Tibial artery (tissue), 4 donors: Measurements from ENCODE around the gene TAGLN2.

ENCODE experiments used
- DNase-seq, 2 donors: peaks; one replicate each; pipeline ENCODE4 v3.0.0-alpha.2; 2019
- H3K27ac ChIP-seq, 2 donors: fragments of 200-600 bp; sonication (generic) in 1 of 2; 1 replicate in 1 of 2; 2 replicates in 1 of 2; pipeline ENCODE4 v1.5.1; 2018 to 2019; ENCODE audit warnings: mild to moderate bottlenecking in 1 of 2
- H3K27me3 ChIP-seq, 2 donors: fragments of 200-600 bp; sonication (generic) in 1 of 2; one replicate each; pipeline versions ENCODE4 v1.5.1 to v1.6.0; 2016 to 2019
- H3K36me3 ChIP-seq, 3 donors: fragments of 200-600 bp; sonication (generic) in 2 of 3; one replicate each; pipeline ENCODE4 v1.5.1; 2016 to 2019; ENCODE audit warnings: mild to moderate bottlenecking in 2 of 3
- H3K4me1 ChIP-seq, 4 donors: fragments of 200-600 bp; sonication (generic) in 2 of 4; 1 replicate in 3 of 4; 2 replicates in 1 of 4; pipeline ENCODE4 v1.5.1; 2016 to 2019
- H3K4me3 ChIP-seq, 2 donors: fragments of 200-600 bp; sonication (generic) in 1 of 2; 1 replicate in 1 of 2; 2 replicates in 1 of 2; pipeline ENCODE4 v1.5.1; 2018 to 2019; ENCODE audit warnings: mild to moderate bottlenecking in 2 of 2
- H3K9me3 ChIP-seq, 3 donors: fragments of 200-600 bp; sonication (generic) in 1 of 3; one replicate each; pipeline ENCODE4 v1.5.1; 2016 to 2019
- CTCF ChIP-seq, 2 experiments: fragments of 200-600 bp in 1 of 2; fragments of 450-650 bp in 1 of 2; IDR thresholded peaks; one replicate each; pipeline ENCODE4 v1.5.1; 2017 to 2019; ENCODE audit warnings: antibody characterized with exemption in 2 of 2, mild to moderate bottlenecking in 1 of 2, moderate library complexity in 1 of 2
- intact Hi-C: fragments of 100-400 bp; cut with DNase I; formaldehyde crosslinking; loops from one replicate; pipeline ENCODE4 v1.15.0; 2023; ENCODE audit warnings: low total_unique reads

Gene TAGLN2

DNA sequence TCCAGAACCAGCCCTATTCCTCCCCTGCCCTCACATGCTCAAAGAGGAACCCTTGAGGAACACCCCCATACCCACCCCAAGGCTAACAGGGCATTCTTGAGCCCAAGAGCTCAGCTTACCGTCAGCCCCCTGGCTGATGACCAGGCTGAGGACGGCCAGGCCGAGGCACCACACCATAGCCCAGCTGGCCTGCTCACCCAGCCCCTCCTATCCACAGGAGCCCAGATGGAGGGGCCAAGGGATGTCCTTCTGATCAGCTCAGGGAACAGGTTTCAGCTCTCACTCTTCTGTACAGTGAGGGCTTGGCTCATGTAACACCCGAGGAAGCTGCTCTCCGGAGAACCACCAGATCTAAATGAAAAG, 18.0 kb upstream of the TAGLN2 start:
- intact Hi-C loops, result no loop called here
- peak in 1 of 2 donors; percentile 24 for DNase-seq

GRCh38 chr1:159942632-159943277, 17.4 kb upstream of the TAGLN2 start:
- Histone ChIP-seq H3K36me3 (no peaks in the 10 kb centered on the region), H3K9me3 (no peaks in the 10 kb centered on the region), H3K27ac (no peak overlapping the region), H3K4me1 (peaks cover 0 to 16% (median 12%) of the 10 kb centered on the region in 4 donors), H3K27me3 (peaks cover 0 to 56% of the 10 kb centered on the region in 2 donors), H3K4me3 (no peak overlapping the region)
- intact Hi-C loops, result no loop called here
- no peak for TF ChIP-seq CTCF (IDR thresholded peaks at IDR 0.05)
- peak in 1 of 2 donors; percentile 52 for DNase-seq

More for the DNA sequence above, 18.0 kb upstream of the TAGLN2 start:
- Histone ChIP-seq H3K4me3 (no peak overlapping the region), H3K9me3 (no peaks in the 10 kb centered on the region), H3K36me3 (no peaks in the 10 kb centered on the region), H3K4me1 (peaks cover 0 to 16% (median 12%) of the 10 kb centered on the region in 4 donors), H3K27me3 (peaks cover 0 to 51% of the 10 kb centered on the region in 2 donors), H3K27ac (no peak overlapping the region)
- no peak for TF ChIP-seq CTCF (IDR thresholded peaks at IDR 0.05)

DNA sequence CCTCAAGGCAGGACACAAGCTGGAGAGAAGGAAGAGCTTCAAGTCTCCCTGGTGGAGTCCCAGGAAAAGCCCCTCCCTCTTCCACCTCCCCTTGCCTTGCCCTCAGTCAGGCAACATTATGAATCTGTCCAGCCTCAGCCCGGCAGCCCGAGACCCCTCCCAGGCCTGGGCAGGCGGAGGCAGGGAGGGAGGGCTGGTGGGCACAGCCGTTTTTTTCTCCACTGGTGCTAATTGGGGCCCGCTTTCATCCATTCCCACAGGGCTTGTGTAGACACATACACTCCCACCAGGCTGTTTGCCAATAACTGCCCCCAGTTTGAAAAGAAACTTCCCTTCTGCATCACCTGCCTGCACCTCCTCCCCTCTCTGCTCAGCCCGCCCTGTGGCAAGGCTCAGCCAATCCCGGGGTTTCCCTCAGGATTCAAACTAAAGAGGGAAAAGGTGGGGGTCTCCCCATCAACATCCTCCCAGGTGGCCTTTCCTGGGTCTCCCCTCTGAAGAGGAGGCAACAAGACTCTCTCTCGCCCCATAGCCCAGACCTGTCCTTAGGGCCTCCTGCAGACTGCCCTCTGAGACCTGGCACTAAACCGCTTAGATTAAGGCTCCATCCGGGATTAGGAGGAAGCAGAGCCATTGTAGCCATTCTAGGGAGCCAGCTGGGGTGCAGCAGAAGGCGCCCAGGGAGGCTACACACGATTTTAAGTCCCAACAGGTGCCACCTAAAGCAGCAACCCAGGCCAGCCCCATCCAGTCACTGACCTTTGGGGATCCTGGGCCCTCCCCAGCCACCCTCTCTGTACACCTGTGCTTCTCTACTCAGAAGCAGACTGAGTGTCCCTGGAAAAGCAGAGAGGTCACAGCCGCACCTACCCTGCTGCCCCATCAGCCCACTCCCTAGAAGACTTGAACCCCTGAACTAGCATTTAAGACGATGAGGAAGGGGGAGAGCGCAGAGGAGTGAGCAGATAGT, 16.6 kb upstream of the TAGLN2 start:
- Histone ChIP-seq H3K4me1 (peaks cover 0 to 16% (median 12%) of the 10 kb centered on the region in 4 donors), H3K36me3 (no peaks in the 10 kb centered on the region), H3K27ac (no peak overlapping the region), H3K27me3 (peaks cover 0 to 65% of the 10 kb centered on the region in 2 donors), H3K9me3 (no peaks in the 10 kb centered on the region), H3K4me3 (no peak overlapping the region)
- intact Hi-C loops, result no loop called here
- no peak for TF ChIP-seq CTCF (IDR thresholded peaks at IDR 0.05)
- peak in 1 of 2 donors; percentile 51 for DNase-seq

DNA sequence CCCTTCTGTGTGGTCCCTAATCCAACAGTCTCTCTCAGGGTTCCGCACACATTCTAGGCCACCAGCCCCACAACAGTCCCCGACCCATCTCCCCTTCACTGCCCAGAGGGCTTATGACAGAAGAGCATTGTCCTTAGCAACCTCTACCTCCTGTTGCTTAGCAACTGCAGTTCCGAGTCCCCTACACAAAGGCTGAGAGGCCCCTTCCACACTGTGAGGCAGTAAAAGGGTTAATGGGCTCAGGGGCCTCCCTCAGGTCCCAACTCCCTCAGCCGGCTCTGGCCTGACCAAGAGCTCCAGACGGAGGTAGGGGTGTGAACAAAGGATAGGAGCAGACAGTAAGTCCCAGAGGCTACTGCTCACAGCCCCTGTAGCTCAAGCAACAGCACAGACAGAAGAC, 15.8 kb upstream of the TAGLN2 start:
- H3K9me3 ChIP-seq, result no peaks in the 10 kb centered on the region
- H3K36me3 ChIP-seq, result no peaks in the 10 kb centered on the region
- peaks cover 0 to 23% (median 15%) of the 10 kb centered on the region in 4 donors for H3K4me1 ChIP-seq
- no peak overlapping the region for H3K27ac ChIP-seq
- H3K4me3 ChIP-seq, result no peak overlapping the region
- TF ChIP-seq CTCF (IDR thresholded peaks at IDR 0.05), result no peak
- intact Hi-C loops, result no loop called here
- H3K27me3 ChIP-seq, result peaks cover 0 to 69% of the 10 kb centered on the region in 2 donors
- DNase-seq, result no peak

DNA sequence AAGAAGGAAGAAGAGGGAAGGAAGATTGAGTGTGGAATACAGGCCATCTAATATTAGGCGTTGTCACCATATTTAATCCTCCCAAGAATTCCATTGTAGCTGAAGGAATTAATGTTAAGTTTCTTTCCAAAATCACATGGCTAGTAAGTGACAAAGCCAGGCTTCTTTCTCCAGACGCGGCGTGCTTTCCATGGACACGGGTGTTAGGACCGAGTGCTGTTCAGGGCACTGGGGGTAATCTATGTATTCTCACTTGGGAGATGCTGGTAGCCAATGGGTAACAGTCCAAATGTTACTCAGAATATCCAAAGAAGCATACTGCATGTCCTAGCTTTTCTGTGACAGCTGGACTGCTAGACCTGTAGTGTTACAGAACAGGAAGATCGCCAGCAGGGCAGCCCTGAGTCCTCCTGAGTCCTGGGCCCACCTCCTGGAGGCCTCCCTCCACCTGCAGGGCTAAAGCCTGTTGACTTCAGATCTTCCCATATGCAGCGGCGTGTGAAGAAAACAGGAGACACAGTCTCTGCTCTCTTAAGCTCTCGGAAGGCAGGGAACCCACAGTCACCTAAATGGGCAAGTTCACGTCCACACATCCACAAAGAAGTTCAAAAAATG, 14.8 kb upstream of the TAGLN2 start:
- Histone ChIP-seq H3K27ac (no peak overlapping the region), H3K36me3 (no peaks in the 10 kb centered on the region), H3K4me1 (peaks cover 0 to 17% (median 6%) of the 10 kb centered on the region in 4 donors), H3K27me3 (peaks cover 0 to 68% of the 10 kb centered on the region in 2 donors), H3K9me3 (no peaks in the 10 kb centered on the region), H3K4me3 (no peak overlapping the region)
- TF ChIP-seq CTCF (IDR thresholded peaks at IDR 0.05), result no peak
- DNase-seq, result no peak
- intact Hi-C loops, result no loop called here
